Measurements from ENCODE around the gene NOX3. TPM values are rescaled to one million over a fixed set of nuclear protein-coding genes. Genes with fewer than 3 reads are reported as not detected.

The NOX3 gene
- total and polyA plus RNA-seq, 2 donors (not counting 3 experiments of a cell fraction or from before 2014, with no cell fraction given), result not detected

DNA sequence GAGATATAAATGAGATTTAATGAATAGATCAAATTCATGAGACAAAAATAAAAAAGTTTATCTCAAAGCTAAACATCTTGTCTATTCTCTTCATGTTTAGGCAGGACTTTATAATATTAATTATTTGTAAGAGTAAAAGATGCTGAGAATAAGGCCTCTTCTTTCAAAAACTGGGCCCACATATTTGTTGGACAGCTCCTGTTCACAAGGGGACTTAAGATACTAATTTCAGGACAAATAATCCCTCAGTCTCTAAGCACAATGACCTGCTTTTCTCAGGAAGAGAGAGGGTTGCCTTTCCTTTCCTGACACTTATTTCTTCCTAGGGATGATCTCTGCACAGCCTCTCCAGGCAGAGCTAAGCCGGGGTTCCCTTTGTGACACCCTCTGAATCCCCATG is 43.3 kb downstream of the NOX3 start:
- FAIRE-seq (no peak), DNase-seq (ENCODE audit: low read depth, low spot score) (no peak)
- no peak overlapping the region for H3K27ac ChIP-seq (ENCODE audit: insufficient read depth, low read depth, low read length)
- H3K27me3 ChIP-seq (ENCODE audit: control insufficient read depth in 2 of 2, insufficient read depth in 2 of 2, low read length in 2 of 2), result no peaks in the 10 kb centered on the region
- H2AFZ ChIP-seq (ENCODE audit: low read depth, low read length), result no peak overlapping the region
- no peaks in the 10 kb centered on the region for H4K20me1 ChIP-seq (replicated peaks; ENCODE audit: control insufficient read depth, extremely low read depth, insufficient read depth, low read length)
- H3K4me2 ChIP-seq (ENCODE audit: insufficient read depth, low read length), result no peak overlapping the region
- no peaks in the 10 kb centered on the region for H3K4me1 ChIP-seq (ENCODE audit: control insufficient read depth, extremely low read depth, insufficient read depth, low read length)
- no peaks in the 10 kb centered on the region for H3K9me1 ChIP-seq (replicated peaks; ENCODE audit: control insufficient read depth, extremely low read depth, insufficient read depth, low read length)
- ChIA-PET CTCF (interaction anchor here (0.6 to 2.3 kb wide), 3 partner anchors 14 to 43 kb away, joined by 3 to 6 read pairs (median 3); partner anchors contain the start of gene NOX3), POLR2A (no interaction called here)
- H3K36me3 ChIP-seq (ENCODE audit: control insufficient read depth in 2 of 2, extremely low read depth in 1 of 2, insufficient read depth in 2 of 2, low read length in 2 of 2), result no peaks in the 10 kb centered on the region
- TF ChIP-seq POLR2A (IDR thresholded peaks at IDR 0.05; ENCODE audit: low read depth, low read length), result no peak
- no peak overlapping the region for H3K4me3 ChIP-seq (replicated peaks in 1 of 3; ENCODE audit: insufficient read depth in 1 of 3, low read depth in 1 of 3, low read length in 3 of 3)
- H3K9me3 ChIP-seq (replicated peaks; ENCODE audit: control insufficient read depth, insufficient read depth, low read length), result no peaks in the 10 kb centered on the region
- intact Hi-C loops (cut with micrococcal nuclease) (no loop called here), dilution Hi-C loops (cut with MboI; ENCODE audit: extremely low pct_ligation_motif_present, low sequenced_read_pairs) (no loop called here)
- H3K79me2 ChIP-seq (ENCODE audit: control insufficient read depth, insufficient read depth, low read length), result no peaks in the 10 kb centered on the region
- BruUV-seq (replicated peaks), result no TSS peak
- no peak overlapping the region for H3K9ac ChIP-seq (replicated peaks; ENCODE audit: extremely low read depth, insufficient read depth, low read length)

DNA sequence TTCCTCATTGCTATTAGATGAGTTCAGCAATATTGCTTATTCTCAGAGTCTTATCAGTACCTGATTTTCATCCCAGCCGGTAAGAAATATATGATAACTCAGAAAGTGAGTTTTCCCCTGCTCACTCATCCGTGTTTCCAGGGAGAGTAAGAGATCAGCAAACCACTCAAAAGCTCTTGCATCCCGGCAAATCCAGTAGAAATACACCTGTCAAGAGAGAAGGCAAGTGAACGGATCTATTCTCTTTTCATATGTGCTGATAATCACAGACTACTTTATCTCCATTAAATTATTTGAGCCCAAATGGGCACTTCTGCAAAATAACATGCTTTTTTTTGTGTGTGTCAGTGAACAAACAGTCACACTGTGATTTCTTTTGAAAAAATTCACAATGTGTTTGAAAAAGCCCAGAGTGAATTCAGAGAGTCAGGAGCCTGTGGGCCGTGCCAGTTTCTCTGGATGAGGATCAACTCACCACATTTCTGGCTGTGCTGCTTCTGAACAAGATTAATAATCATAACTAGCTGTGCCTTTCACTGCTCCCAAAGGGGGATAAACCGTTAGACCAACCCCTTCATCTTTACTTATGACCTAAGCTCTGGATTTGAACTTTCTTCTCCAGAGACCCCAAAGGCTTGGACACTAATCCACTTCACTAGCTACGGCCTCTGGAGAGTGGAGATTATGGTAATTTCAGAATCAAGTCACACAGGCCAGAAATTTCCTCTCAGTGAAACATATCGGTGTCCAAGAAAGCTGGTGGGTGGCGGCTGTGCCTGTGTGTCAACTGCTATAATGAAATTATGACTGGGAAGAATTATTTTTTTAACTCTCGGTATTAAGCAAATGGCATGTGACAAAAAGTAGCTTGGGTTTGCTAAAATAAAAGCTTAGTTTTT is 44.2 kb downstream of the NOX3 start:
- Histone ChIP-seq H3K36me3 (ENCODE audit: control insufficient read depth in 2 of 2, extremely low read depth in 1 of 2, insufficient read depth in 2 of 2, low read length in 2 of 2) (no peaks in the 10 kb centered on the region), H3K9me1 (replicated peaks; ENCODE audit: control insufficient read depth, extremely low read depth, insufficient read depth, low read length) (no peaks in the 10 kb centered on the region), H3K9me3 (replicated peaks; ENCODE audit: control insufficient read depth, insufficient read depth, low read length) (no peaks in the 10 kb centered on the region), H3K4me2 (ENCODE audit: insufficient read depth, low read length) (no peak overlapping the region), H3K27me3 (ENCODE audit: control insufficient read depth in 2 of 2, insufficient read depth in 2 of 2, low read length in 2 of 2) (no peaks in the 10 kb centered on the region), H4K20me1 (replicated peaks; ENCODE audit: control insufficient read depth, extremely low read depth, insufficient read depth, low read length) (no peaks in the 10 kb centered on the region), H3K4me3 (replicated peaks in 1 of 3; ENCODE audit: insufficient read depth in 1 of 3, low read depth in 1 of 3, low read length in 3 of 3) (no peak overlapping the region), H3K4me1 (ENCODE audit: control insufficient read depth, extremely low read depth, insufficient read depth, low read length) (no peaks in the 10 kb centered on the region), H3K27ac (ENCODE audit: insufficient read depth, low read depth, low read length) (no peak overlapping the region), H3K9ac (replicated peaks; ENCODE audit: extremely low read depth, insufficient read depth, low read length) (no peak overlapping the region), H3K79me2 (ENCODE audit: control insufficient read depth, insufficient read depth, low read length) (no peaks in the 10 kb centered on the region), H2AFZ (ENCODE audit: low read depth, low read length) (no peak overlapping the region)
- intact Hi-C loops (cut with micrococcal nuclease), result no loop called here
- POLR2A ChIA-PET, result no interaction called here
- FAIRE-seq, result no peak
- BruUV-seq (replicated peaks), result no TSS peak
- no peak for DNase-seq (ENCODE audit: low read depth, low spot score)
- no peak for TF ChIP-seq GATA2 (IDR thresholded peaks at IDR 0.05; ENCODE audit: insufficient read depth, insufficient read length, low read depth, low read length)
- TF ChIP-seq, protein P1, sequence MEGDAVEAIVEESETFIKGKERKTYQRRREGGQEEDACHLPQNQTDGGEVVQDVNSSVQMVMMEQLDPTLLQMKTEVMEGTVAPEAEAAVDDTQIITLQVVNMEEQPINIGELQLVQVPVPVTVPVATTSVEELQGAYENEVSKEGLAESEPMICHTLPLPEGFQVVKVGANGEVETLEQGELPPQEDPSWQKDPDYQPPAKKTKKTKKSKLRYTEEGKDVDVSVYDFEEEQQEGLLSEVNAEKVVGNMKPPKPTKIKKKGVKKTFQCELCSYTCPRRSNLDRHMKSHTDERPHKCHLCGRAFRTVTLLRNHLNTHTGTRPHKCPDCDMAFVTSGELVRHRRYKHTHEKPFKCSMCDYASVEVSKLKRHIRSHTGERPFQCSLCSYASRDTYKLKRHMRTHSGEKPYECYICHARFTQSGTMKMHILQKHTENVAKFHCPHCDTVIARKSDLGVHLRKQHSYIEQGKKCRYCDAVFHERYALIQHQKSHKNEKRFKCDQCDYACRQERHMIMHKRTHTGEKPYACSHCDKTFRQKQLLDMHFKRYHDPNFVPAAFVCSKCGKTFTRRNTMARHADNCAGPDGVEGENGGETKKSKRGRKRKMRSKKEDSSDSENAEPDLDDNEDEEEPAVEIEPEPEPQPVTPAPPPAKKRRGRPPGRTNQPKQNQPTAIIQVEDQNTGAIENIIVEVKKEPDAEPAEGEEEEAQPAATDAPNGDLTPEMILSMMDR (IDR thresholded peaks at IDR 0.05; ENCODE audit: extremely low read depth in 1 of 2, insufficient read depth in 1 of 2, low read depth in 1 of 2, low read length in 2 of 2), result no peak
- TF ChIP-seq FOS (IDR thresholded peaks at IDR 0.05; ENCODE audit: borderline replicate concordance, insufficient read depth, low read length), result no peak
- TF ChIP-seq, protein P2, sequence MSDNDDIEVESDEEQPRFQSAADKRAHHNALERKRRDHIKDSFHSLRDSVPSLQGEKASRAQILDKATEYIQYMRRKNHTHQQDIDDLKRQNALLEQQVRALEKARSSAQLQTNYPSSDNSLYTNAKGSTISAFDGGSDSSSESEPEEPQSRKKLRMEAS (IDR thresholded peaks at IDR 0.05; ENCODE audit: insufficient read depth, insufficient read length), result no peak
- CTCF ChIA-PET, result interaction anchor here (0.5 to 2.8 kb wide), 8 partner anchors 8 to 117 kb away, joined by 3 to 8 read pairs (median 4); partner anchors contain the start of gene NOX3
- dilution Hi-C loops (cut with MboI; ENCODE audit: extremely low pct_ligation_motif_present, low sequenced_read_pairs), result no loop called here

Data from endothelial cell of umbilical vein (primary cell).